ENCODE measurements around the gene PGBD5. TPM values are rescaled to one million over a fixed set of nuclear protein-coding genes. Genes with fewer than 3 reads are reported as not detected.

PGBD5 gene
- polyA plus RNA-seq, 12 donors: 6.5 to 35.3 (median 16.5) TPM; not detected in 1

GRCh38 chr1:230399321-230400006 is 26.7 kb downstream of the PGBD5 start:
- DNase-seq: no peak

DNA sequence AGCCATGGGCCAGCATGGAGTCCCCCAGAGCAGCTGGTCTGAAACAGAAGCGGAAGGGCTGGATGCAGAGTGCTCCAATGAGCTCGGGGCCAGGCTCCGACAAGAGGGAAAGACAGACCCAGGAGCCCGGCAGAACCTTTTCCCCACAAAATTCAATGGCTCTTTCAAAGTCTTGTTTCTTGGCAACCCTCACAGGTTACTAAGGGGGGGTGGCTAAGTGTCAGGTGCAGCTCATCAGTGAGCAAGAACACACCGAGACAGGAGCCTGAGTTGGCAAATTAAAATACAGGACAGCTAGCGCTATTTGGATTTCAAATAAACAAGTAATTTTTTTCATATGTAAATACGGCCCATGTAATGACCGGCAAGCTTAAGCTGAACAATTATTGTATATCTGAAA is 27.3 kb downstream of the PGBD5 start:
- DNase-seq: no peak

DNA sequence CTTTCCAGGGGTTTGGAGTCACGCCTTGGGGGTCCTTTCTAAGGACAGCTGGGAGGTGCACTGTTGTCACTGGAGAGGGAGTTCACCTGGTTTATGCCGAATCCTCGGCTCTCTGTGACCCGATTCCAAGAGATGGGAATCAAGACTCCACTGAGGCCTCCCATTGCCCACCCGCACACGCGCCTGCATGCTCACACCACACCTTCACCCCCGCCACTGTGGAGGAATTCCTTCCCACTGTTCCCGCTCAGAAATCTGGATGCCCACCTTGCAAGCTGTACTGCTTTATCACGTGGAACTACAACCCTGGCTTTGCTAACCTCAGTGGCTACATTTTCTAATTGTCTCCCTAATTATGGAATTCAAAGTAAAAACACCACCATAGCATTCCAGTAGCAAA is 29.2 kb downstream of the PGBD5 start:
- DNase-seq: no peak

DNA sequence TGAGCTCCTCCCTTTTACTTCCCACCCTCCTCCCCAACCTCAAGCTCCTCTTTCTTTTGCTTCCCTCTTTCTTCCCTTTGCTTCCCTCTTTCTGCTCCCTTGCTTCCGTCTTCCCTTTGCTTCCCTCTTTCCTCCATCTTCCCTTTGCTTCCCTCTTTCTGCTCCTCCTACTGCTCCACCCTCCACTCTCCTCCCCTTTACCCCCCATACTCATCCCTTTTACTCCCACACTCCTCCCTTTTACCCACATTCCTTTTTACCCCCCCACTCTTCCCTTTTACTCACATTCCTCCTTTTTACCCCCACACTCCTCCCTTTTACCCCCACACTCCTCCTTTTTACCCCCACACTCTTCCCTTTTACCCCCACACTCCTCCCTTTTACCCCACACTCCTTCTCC is 30.2 kb downstream of the PGBD5 start:
- DNase-seq: no peak

- no peak for DNase-seq
Observed at GRCh38 chr1:230394741-230395140, 31.4 kb downstream of the PGBD5 start.

DNA sequence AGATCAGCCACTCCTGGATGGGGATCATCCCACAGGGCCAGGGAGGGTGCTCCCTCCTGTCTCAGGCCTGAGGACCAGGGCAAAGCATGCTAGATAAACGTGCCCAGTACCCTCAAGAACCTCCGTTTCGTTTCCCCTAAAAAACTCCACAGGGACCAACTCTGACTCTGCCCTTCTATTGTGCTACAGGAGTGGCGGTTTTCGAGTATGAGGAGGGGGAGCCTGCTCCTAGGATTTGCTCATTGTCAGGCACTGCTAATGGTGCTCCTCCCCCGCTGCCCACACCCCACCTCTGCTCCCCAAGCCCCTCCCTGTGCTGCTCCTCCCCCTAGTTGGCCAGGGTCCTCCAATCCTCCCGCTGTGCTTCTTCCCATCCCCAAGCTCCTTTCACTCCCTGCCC is 32.0 kb downstream of the PGBD5 start:
- no peak for DNase-seq

DNA sequence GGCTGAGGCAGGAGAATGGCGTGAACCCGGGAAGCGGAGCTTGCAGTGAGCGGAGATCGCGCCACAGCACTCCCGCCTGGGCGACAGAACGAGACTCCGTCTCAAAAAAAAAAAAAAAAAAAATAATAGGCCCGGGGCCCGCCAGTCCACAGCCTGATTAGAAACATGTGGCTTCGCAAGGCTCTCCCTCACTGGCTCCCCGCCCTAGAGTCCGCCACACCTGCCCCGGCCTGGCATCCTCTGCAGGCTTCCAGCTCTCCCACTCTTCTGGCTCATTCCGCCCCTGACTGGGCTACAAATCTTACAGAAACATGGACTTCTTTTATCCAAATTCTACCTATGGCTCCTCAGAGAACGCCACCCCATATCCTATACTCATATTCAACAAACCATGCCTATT is 32.4 kb downstream of the PGBD5 start:
- DNase-seq: no peak

- no peak for DNase-seq
Observed at GRCh38 chr1:230392920-230393521, 33.1 kb downstream of the PGBD5 start.

DNA sequence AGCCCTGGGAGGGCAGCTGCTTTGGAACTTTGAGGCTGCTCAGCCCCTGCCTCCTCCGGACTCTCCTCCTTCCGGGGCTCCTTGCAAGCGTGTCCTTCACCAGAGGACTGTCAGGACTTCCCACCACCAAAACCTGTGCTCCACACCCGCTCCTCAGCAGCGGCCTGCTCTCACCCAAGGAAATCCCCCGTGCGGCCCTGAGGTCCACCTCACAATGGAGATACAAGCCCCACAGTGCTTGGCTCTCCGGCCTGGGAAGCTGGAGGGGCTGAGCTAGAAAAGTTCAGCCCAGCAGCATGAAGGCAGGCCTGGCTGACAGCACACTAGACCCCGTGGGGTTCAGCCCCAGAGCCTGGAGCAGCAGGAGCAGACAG is 33.6 kb downstream of the PGBD5 start:
- no peak for DNase-seq

- no peak for DNase-seq
Observed at GRCh38 chr1:230391776-230392535, 34.2 kb downstream of the PGBD5 start.

DNA sequence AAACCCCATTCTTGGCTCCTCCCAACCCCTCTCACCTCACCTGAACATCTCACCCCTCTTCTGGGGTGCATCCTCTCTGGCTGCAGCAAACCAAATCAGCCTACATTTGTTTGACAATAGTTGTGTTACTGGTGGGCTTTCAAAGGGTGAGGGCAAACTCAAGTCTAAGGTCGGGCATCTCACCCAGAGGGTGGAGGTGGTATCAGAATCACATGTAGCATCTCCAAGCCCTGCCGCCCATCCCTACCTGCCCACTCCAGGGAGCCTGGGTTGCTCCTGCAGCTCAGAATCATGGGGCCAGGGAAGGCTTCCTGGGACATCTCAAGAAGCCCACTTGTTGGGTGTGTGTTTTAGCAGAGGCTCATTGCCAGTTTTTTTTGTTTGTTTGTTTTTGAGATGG is 35.8 kb downstream of the PGBD5 start:
- no peak for DNase-seq

- no peak for DNase-seq
Observed at GRCh38 chr1:230387876-230388275, 38.3 kb downstream of the PGBD5 start.

DNA sequence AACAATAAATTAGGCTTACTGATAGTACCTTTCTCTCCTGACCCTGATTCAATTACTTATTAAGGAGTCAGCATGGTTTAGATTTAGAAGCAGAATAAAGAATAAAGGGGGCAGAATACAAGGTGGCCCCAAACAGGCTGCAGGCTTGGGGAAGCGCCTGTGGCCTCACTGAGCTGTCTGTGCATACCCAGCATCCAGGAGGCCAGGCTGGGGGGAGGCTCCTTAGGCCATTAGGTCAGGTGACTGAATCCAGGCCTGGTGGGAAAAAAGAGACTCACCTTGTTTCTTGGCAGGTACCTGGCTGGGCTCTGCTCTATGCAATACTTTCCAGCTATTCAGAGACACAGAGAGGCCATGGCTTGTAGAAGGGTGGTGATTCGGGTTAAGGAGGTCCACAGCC is 38.8 kb downstream of the PGBD5 start:
- no peak for DNase-seq

DNA sequence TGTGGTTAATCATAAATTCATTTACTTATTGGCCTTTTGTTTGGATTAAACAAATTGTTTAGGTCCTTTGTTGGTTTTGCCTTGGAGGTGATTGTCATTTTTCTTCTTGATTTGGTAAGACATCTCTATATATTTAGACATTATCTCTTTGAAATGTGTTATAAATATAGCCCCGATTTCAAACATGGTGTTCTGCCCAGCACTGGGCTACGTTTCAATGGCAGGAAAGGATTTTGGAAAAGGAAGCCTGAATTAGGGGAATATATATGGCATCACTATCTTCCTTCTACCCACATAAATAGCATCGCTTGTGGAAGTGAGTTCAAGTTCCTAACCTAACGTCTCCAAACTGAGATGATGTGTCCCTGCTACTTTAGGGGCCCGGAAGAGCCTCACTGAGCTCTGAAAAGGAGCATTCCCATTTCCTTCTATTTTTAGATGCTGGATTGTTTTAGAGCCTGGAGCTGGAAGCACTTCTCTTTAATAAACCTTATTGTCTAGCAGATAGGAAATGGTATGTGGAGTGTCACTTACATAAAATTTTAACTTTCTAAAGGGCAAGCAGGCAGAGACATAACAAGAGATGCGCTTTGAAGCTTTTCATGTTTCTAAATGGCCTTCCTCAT is 39.4 kb downstream of the PGBD5 start:
- no peak for DNase-seq

DNA sequence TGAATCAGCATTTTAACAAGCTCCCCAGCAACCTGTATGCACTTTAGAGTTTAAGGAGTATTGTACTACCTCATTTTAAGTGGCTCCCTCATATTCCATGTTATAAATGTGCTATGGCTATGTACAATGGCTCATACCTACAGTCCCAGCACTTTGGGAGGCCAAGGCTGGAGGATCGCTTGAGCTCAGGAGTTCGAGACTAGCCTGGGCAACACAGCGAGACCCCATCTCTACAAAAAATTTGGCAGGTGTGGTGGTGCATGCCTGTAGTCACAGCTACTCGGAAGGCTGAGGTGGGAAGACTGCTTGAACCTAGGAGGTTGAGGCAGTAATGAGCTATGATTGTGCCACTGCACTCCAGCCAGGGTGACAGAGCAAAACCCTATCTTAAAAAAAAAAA is 40.2 kb downstream of the PGBD5 start:
- DNase-seq: no peak

DNA sequence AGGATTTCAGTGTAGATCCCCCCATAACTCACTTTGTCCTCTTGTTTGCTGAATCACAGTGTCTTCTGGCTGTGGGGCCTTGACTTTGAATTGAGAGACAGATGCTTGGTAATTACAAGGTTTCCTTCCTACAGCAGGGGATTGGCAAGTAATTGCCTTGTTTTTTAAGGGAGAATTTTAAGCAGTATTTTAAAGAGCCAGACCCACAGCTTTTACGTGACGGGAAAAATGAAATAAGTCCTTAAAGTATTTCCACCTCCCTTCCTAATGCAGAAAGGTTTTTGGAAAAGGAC is 41.0 kb downstream of the PGBD5 start:
- no peak for DNase-seq

DNA sequence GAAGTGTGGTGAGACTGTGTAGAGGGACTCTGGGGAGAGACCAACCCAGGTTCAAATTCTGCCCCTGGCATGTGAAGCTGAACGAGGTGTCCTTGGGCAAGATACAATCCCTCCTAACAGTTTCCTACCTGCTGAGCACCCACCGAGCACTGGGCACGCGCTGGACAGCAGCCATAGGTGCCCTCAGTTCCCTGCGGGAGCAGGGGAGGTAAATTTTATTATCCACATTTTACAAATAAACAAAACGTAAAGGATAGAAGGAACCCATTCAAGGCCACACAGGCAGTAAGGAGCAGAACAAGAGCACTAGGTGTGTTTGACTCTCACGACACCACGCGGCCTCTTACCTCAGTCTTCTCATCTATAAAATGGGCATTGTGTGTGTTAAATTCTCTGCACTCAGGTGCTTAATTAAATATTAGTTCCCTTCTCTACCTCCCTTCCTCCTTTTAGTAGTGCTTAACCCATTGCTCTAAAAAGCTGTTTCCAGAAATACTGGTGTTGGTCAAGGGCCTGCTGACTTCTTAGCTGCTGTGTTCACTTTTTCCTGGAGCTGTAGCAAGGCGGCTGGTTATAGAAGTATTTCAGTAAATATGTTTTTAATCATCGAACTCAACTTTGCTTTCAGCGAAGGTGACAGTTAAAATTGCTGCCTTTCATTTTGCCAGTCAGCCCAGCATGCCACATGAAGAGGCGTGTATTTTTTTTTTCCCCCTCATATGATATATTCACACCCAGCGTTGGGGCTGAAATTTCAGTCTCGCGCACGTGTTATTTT is 41.6 kb downstream of the PGBD5 start:
- DNase-seq: no peak

DNA sequence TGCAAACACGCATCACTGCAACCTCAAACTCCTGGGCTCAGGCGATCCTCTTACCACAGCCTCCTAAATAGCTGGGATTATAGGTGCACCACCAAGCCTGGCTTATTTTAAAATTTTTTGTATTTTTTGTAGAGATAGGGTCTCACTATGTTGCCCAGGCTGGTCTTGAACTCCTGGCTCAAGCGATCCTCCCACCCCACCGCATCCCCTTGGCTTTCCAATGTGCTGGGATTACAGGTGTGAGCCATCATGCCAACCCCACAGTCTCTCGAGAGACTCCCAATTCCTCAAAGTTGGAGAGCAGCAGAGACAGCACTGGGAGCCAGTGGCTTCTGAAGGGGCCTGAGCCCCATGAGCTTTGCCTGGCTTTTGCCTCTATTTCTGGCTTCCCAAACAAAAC is 42.7 kb downstream of the PGBD5 start:
- no peak for DNase-seq

GRCh38 chr1:230382001-230382491 is 44.1 kb downstream of the PGBD5 start:
- DNase-seq: no peak

DNA sequence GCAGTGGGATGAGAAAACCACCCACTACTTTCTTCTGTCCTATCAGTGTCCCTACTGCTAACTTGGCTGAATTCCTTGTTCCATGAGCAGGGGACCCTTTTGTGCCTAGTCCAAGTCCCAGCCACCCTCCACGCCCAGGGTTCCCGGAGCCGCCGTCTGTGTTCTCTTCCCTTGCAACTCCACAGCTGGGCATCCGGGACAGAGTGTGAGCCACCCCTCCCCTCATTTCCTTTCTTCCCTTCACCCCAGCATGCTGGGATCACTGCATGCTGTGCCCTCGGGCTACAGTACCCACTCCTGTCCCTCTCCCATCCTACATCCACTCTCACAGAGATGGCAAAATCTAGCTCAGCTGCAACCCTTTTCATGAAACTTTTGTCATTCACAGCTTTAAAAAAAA is 44.5 kb downstream of the PGBD5 start:
- no peak for DNase-seq

DNA sequence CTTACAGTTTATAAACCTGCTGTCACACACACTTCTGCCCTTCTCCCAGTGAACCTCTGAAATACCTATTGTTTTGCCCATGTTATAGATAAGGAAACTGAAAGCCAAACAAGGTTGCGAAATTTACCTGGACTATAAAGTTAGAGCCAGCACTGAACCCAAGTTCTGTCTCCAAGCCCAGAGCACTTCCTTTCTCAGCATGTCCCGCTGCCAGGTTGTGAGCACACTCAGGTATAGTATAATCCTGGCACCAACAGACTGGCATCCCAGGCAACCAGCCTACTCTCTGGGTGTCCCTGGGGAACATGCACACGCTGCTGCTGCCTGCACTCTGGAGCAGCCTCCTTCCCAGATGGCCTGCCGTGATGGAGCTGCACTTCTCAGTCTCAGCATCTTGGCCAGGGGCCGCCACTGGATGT is 45.1 kb downstream of the PGBD5 start:
- DNase-seq: no peak

- no peak for DNase-seq
Observed at GRCh38 chr1:230379928-230380327, 46.2 kb downstream of the PGBD5 start.

Measured in muscle of arm (tissue), 12 donors.